H1 (cell line): Measurements from ENCODE around the gene WWC1. TPM values are rescaled to one million over a fixed set of nuclear protein-coding genes. Genes with fewer than 3 reads are reported as not detected.

Experiments used
- polyA plus RNA-seq, 7 experiments: library from polyadenylated mRNA; depleted of rRNA in 3 of 7; stranded (reverse) in 5 of 7; unstranded in 2 of 7; fragments of >200 nt in 5 of 7; fragments of 200-250 nt in 2 of 7; gene quantifications; 1 replicate in 5 of 7; 2 replicates in 1 of 7; 4 replicates in 1 of 7; pipeline versions ENCODE4 v1.2.1 to v1.2.3, GENCODE V29; 2011 to 2013; ENCODE audit warnings: missing spikeins in 2 of 7, mixed read lengths in 2 of 7
- total RNA-seq: library from RNA; stranded (reverse); fragmentation: NEBNext Ultra II Directional; extraction: Animal tissue kit (Norgen Biotek cat#: 25700); gene quantifications from 2 replicates; pipeline ENCODE4 v1.2.1, GENCODE V29; 2021
- TF ChIP-seq, protein P1 (sequence below): fragments of 300-600 bp; sonication (generic); IDR thresholded peaks from 2 replicates; pipeline ENCODE4 v1.7.1; 2012; ENCODE audit warnings: low read length, moderate library complexity, mild to moderate bottlenecking, inconsistent platforms; ENCODE audit not compliant: insufficient replicate concordance

Gene WWC1
- total and polyA plus RNA-seq, 2 of the 8 experiments (the other 6 are each of a cell fraction or from before 2014, with no cell fraction given) = 16.4 to 41.1 TPM

GRCh38 chr5:168377525-168377924 is 86.1 kb downstream of the WWC1 start (continued):
- TF ChIP-seq, protein P1, sequence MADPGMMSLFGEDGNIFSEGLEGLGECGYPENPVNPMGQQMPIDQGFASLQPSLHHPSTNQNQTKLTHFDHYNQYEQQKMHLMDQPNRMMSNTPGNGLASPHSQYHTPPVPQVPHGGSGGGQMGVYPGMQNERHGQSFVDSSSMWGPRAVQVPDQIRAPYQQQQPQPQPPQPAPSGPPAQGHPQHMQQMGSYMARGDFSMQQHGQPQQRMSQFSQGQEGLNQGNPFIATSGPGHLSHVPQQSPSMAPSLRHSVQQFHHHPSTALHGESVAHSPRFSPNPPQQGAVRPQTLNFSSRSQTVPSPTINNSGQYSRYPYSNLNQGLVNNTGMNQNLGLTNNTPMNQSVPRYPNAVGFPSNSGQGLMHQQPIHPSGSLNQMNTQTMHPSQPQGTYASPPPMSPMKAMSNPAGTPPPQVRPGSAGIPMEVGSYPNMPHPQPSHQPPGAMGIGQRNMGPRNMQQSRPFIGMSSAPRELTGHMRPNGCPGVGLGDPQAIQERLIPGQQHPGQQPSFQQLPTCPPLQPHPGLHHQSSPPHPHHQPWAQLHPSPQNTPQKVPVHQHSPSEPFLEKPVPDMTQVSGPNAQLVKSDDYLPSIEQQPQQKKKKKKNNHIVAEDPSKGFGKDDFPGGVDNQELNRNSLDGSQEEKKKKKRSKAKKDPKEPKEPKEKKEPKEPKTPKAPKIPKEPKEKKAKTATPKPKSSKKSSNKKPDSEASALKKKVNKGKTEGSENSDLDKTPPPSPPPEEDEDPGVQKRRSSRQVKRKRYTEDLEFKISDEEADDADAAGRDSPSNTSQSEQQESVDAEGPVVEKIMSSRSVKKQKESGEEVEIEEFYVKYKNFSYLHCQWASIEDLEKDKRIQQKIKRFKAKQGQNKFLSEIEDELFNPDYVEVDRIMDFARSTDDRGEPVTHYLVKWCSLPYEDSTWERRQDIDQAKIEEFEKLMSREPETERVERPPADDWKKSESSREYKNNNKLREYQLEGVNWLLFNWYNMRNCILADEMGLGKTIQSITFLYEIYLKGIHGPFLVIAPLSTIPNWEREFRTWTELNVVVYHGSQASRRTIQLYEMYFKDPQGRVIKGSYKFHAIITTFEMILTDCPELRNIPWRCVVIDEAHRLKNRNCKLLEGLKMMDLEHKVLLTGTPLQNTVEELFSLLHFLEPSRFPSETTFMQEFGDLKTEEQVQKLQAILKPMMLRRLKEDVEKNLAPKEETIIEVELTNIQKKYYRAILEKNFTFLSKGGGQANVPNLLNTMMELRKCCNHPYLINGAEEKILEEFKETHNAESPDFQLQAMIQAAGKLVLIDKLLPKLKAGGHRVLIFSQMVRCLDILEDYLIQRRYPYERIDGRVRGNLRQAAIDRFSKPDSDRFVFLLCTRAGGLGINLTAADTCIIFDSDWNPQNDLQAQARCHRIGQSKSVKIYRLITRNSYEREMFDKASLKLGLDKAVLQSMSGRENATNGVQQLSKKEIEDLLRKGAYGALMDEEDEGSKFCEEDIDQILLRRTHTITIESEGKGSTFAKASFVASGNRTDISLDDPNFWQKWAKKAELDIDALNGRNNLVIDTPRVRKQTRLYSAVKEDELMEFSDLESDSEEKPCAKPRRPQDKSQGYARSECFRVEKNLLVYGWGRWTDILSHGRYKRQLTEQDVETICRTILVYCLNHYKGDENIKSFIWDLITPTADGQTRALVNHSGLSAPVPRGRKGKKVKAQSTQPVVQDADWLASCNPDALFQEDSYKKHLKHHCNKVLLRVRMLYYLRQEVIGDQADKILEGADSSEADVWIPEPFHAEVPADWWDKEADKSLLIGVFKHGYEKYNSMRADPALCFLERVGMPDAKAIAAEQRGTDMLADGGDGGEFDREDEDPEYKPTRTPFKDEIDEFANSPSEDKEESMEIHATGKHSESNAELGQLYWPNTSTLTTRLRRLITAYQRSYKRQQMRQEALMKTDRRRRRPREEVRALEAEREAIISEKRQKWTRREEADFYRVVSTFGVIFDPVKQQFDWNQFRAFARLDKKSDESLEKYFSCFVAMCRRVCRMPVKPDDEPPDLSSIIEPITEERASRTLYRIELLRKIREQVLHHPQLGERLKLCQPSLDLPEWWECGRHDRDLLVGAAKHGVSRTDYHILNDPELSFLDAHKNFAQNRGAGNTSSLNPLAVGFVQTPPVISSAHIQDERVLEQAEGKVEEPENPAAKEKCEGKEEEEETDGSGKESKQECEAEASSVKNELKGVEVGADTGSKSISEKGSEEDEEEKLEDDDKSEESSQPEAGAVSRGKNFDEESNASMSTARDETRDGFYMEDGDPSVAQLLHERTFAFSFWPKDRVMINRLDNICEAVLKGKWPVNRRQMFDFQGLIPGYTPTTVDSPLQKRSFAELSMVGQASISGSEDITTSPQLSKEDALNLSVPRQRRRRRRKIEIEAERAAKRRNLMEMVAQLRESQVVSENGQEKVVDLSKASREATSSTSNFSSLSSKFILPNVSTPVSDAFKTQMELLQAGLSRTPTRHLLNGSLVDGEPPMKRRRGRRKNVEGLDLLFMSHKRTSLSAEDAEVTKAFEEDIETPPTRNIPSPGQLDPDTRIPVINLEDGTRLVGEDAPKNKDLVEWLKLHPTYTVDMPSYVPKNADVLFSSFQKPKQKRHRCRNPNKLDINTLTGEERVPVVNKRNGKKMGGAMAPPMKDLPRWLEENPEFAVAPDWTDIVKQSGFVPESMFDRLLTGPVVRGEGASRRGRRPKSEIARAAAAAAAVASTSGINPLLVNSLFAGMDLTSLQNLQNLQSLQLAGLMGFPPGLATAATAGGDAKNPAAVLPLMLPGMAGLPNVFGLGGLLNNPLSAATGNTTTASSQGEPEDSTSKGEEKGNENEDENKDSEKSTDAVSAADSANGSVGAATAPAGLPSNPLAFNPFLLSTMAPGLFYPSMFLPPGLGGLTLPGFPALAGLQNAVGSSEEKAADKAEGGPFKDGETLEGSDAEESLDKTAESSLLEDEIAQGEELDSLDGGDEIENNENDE = no peak
